ENCODE measurements around the gene SORT1.

DNA sequence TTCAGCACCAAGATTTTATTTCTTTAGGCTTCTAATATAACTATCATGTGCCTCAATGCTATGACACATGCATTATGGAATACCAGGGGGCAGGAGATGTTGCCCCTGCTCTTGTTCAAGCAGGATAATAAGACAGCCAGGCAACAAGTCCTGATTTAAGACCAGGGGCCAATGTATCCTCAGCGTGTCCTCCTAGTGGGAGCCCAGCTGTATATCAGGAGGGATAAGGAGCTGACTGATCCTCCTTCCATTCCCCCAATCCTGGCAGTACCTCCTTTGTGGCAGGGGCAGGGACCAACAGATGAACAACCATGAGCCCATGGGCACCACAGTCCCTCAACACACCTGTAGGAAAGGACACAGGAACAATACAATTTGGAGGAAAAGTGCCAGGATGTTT lies 29.3 kb downstream of the SORT1 start:
- no peak for TF ChIP-seq POLR2A (IDR thresholded peaks at IDR 0.05)
- TF ChIP-seq, protein P1, sequence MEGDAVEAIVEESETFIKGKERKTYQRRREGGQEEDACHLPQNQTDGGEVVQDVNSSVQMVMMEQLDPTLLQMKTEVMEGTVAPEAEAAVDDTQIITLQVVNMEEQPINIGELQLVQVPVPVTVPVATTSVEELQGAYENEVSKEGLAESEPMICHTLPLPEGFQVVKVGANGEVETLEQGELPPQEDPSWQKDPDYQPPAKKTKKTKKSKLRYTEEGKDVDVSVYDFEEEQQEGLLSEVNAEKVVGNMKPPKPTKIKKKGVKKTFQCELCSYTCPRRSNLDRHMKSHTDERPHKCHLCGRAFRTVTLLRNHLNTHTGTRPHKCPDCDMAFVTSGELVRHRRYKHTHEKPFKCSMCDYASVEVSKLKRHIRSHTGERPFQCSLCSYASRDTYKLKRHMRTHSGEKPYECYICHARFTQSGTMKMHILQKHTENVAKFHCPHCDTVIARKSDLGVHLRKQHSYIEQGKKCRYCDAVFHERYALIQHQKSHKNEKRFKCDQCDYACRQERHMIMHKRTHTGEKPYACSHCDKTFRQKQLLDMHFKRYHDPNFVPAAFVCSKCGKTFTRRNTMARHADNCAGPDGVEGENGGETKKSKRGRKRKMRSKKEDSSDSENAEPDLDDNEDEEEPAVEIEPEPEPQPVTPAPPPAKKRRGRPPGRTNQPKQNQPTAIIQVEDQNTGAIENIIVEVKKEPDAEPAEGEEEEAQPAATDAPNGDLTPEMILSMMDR (IDR thresholded peaks at IDR 0.05), result no peak
- TF ChIP-seq POLR2AphosphoS5 (IDR thresholded peaks at IDR 0.05), result no peak
- no peak for TF ChIP-seq EP300 (IDR thresholded peaks at IDR 0.05)

Data from upper lobe of left lung (tissue), 4 donors.